H1 (cell line): Measurements from ENCODE around the gene MAPK8IP1.

Experiments
- JUND ChIP-seq: IDR thresholded peaks from 2 replicates; pipeline ENCODE4 v1.6.1; 2011; ENCODE audit warnings: mild to moderate bottlenecking, improper control_type of control experiment, low read length
- POLR2A ChIP-seq, 2 experiments: IDR thresholded peaks; 1 replicate in 1 of 2; 2 replicates in 1 of 2; pipeline ENCODE4 v1.6.1; 2011; ENCODE audit warnings: low read depth in 2 of 2, low read length in 2 of 2, mild to moderate bottlenecking in 2 of 2; ENCODE audit errors: control extremely low read depth in 1 of 2
- TF ChIP-seq, protein P1 (sequence below), 3 experiments: IDR thresholded peaks; 1 replicate in 2 of 3; 2 replicates in 1 of 3; pipeline versions ENCODE4 v1.5.1 to v1.6.1; 2011; ENCODE audit warnings: low read length in 3 of 3, mild to moderate bottlenecking in 3 of 3, inconsistent platforms in 2 of 3, low read depth in 1 of 3, moderate library complexity in 1 of 3; ENCODE audit not compliant: insufficient read depth in 1 of 3; ENCODE audit errors: control extremely low read depth in 1 of 3
- TF ChIP-seq, protein P2 (sequence below): IDR thresholded peaks from 2 replicates; pipeline ENCODE4 v1.6.1; 2012; ENCODE audit warnings: inconsistent platforms

DNA sequence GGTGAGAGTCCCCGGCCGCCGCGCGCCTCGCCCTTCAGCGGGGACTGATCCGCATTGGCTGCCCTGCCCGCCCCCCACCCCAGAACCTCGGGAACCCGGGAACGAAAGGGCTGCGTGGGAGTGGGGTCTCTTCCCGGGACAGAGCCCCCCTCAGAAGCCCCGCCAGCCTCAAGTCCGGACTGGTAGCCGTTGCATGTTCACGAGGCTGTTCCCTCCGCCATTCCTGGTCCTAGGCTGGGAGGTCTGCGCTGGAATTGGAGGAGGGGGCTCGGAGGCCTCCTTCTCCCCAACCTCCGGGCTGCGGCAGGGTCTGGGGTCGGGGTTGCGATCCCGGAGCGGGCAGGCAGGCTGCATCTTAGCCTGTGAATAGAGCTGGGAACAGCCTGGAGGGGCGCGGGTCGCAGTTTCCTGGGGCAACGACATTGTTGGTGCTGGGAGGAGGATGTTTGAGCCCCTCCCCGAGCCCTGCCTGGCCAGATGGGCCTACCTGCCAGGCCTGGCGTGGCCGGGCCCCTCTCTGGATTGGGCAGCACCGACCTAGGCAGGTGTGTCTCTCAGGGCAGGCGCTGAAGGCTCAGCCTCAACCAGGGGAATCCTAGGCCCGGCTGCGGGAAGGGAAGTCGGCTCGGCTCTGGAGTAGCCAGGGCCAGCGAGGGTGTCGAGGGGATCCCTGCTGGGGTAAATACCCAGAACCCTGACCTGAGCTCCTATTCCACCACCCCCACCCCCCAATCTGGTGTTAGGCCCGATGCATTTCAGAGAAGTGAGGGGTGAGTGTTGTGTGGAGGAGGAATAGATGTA is 670 bp downstream of the MAPK8IP1 start:
- TF ChIP-seq POLR2A (IDR thresholded peaks at IDR 0.05; ENCODE audit: control extremely low read depth in 1 of 2, low read depth in 2 of 2, low read length in 2 of 2) = no peak; a peak in 1 of 3 replicates
- TF ChIP-seq JUND = no peak
- TF ChIP-seq, protein P1, sequence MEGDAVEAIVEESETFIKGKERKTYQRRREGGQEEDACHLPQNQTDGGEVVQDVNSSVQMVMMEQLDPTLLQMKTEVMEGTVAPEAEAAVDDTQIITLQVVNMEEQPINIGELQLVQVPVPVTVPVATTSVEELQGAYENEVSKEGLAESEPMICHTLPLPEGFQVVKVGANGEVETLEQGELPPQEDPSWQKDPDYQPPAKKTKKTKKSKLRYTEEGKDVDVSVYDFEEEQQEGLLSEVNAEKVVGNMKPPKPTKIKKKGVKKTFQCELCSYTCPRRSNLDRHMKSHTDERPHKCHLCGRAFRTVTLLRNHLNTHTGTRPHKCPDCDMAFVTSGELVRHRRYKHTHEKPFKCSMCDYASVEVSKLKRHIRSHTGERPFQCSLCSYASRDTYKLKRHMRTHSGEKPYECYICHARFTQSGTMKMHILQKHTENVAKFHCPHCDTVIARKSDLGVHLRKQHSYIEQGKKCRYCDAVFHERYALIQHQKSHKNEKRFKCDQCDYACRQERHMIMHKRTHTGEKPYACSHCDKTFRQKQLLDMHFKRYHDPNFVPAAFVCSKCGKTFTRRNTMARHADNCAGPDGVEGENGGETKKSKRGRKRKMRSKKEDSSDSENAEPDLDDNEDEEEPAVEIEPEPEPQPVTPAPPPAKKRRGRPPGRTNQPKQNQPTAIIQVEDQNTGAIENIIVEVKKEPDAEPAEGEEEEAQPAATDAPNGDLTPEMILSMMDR (IDR thresholded peaks at IDR 0.05; ENCODE audit: control extremely low read depth in 1 of 3, insufficient read depth in 1 of 3, low read depth in 1 of 3, low read length in 3 of 3) = no peak
- TF ChIP-seq, protein P2, sequence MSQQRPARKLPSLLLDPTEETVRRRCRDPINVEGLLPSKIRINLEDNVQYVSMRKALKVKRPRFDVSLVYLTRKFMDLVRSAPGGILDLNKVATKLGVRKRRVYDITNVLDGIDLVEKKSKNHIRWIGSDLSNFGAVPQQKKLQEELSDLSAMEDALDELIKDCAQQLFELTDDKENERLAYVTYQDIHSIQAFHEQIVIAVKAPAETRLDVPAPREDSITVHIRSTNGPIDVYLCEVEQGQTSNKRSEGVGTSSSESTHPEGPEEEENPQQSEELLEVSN = no peak
